Lung (tissue), 12 donors: ENCODE results near the gene NBAS. TPM values are rescaled to one million over a fixed set of nuclear protein-coding genes. Genes with fewer than 3 reads are reported as not detected.

Source experiments
- ATAC-seq: fragments of 200-7000 bp; cut with Tn5 transposase; one replicate; pipeline ENCODE4 v1.9.1; 2020; ENCODE audit warnings: moderate number of reproducible peaks; ENCODE audit not compliant: insufficient read depth, low FRiP score
- DNase-seq, 3 donors: peaks; one replicate each; pipeline ENCODE4 v3.0.0-alpha.2; 2013 to 2017
- H3K27ac ChIP-seq, 2 donors: one replicate each; pipeline ENCODE4 v1.5.1; 2013; ENCODE audit warnings: mild to moderate bottlenecking in 2 of 2, moderate library complexity in 2 of 2, control low read depth in 1 of 2, inconsistent platforms in 1 of 2, low read depth in 1 of 2, low read length in 1 of 2
- H3K27me3 ChIP-seq, 3 donors: one replicate each; pipeline ENCODE4 v1.5.1; 2013; ENCODE audit warnings: low read length in 2 of 3; ENCODE audit not compliant: control insufficient read depth in 3 of 3, insufficient read depth in 3 of 3
- H3K36me3 ChIP-seq, 4 donors: one replicate each; pipeline ENCODE4 v1.5.1; 2013; ENCODE audit warnings: low read length in 4 of 4, mild to moderate bottlenecking in 1 of 4, moderate library complexity in 1 of 4; ENCODE audit not compliant: control insufficient read depth in 4 of 4, insufficient read depth in 4 of 4
- H3K4me1 ChIP-seq, 5 donors: one replicate each; pipeline ENCODE4 v1.5.1; 2013; ENCODE audit warnings: low read length in 5 of 5, mild to moderate bottlenecking in 2 of 5, moderate library complexity in 1 of 5; ENCODE audit not compliant: control insufficient read depth in 5 of 5, insufficient read depth in 5 of 5
- H3K4me3 ChIP-seq: one replicate; pipeline ENCODE4 v1.5.1; 2013; ENCODE audit warnings: mild to moderate bottlenecking, control low read depth, moderate library complexity
- H3K9ac ChIP-seq, 2 donors: one replicate each; pipeline ENCODE4 v1.5.1; 2013; ENCODE audit warnings: low read length in 2 of 2, control low read depth in 1 of 2; ENCODE audit not compliant: insufficient read depth in 1 of 2
- H3K9me3 ChIP-seq, 4 donors: one replicate each; pipeline ENCODE4 v1.5.1; 2013; ENCODE audit warnings: low read length in 3 of 4, mild to moderate bottlenecking in 1 of 4, moderate library complexity in 1 of 4; ENCODE audit not compliant: control insufficient read depth in 4 of 4, insufficient read depth in 3 of 4
- CTCF ChIP-seq: IDR thresholded peaks from 2 replicates; pipeline ENCODE4 v1.5.1; 2012; ENCODE audit warnings: mild to moderate bottlenecking; ENCODE audit errors: control extremely low read depth, extremely low read depth
- WGBS, 2 donors: extraction: QIAGEN DNeasy Blood & Tissue Kit; methylation state at CpG; one replicate each; pipeline ENCODE4 v1.1.7; 2013; 5-methylcytosine and 5-hydroxymethylcytosine counted together
- polyA plus RNA-seq, 2 donors: library from polyadenylated mRNA; stranded (reverse); fragments of 200-250 nt; gene quantifications; one replicate each; pipeline ENCODE4 v1.2.1, GENCODE V29; 2013
- total RNA-seq, 2 donors: library from RNA; depleted of rRNA in 1 of 2; stranded (reverse); fragments of >200 nt in 1 of 2; gene quantifications; one replicate each; pipeline ENCODE4 v1.2.1, GENCODE V29; 2014 to 2021
- donor health status: control.
- donor health status: control.
- donor health status: Bipolar disorder and iron deficiency.
- donor health status: healthy.
- donor health status: DM: yes; HTN: yes; CAD: no.

Gene NBAS
- total and polyA plus RNA-seq, 4 donors, result 15.6 to 61.3 (median 35.4) TPM

GRCh38 chr2:15557887-15558311 lies 3.2 kb downstream of the NBAS start:
- Histone ChIP-seq H3K4me3 (no peak overlapping the region), H3K27me3 (no peaks in the 10 kb centered on the region), H3K9ac (no peak overlapping the region), H3K36me3 (peaks cover 0 to 8% (median 6%) of the 10 kb centered on the region in 4 donors), H3K9me3 (no peaks in the 10 kb centered on the region), H3K27ac (no peak overlapping the region), H3K4me1 (peaks cover 0 to 19% (median 5%) of the 10 kb centered on the region in 5 donors)
- no peak for TF ChIP-seq CTCF
- DNase-seq, result no peak
- ATAC-seq, result no peak
- 55 to 69% methylated on average over 5 of the region's 5 CpGs for WGBS, 2 donors

- no peak overlapping the region for H3K27ac ChIP-seq
- TF ChIP-seq CTCF, result no peak
- no peak for ATAC-seq
- no peaks in the 10 kb centered on the region for H3K27me3 ChIP-seq
- H3K9me3 ChIP-seq, result no peaks in the 10 kb centered on the region
- no peak overlapping the region for H3K9ac ChIP-seq
- peaks cover 0 to 16% (median 8%) of the 10 kb centered on the region in 4 donors for H3K36me3 ChIP-seq
- peaks cover 0 to 18% (median 2%) of the 10 kb centered on the region in 5 donors for H3K4me1 ChIP-seq
- no peak for DNase-seq
- WGBS, 2 donors, result 94% methylated on average over 4 of the region's 4 CpGs
- H3K4me3 ChIP-seq, result no peak overlapping the region
These were observed 4.7 kb downstream of the NBAS start for GRCh38 chr2:15556311-15556930.

GRCh38 chr2:15555760-15556193 lies 5.4 kb downstream of the NBAS start:
- no peak overlapping the region for H3K9ac ChIP-seq
- TF ChIP-seq CTCF, result no peak
- H3K27ac ChIP-seq, result no peak overlapping the region
- ATAC-seq (no peak), DNase-seq (no peak)
- H3K4me3 ChIP-seq, result no peak overlapping the region
- peaks cover 0 to 16% (median 10%) of the 10 kb centered on the region in 4 donors for H3K36me3 ChIP-seq
- H3K4me1 ChIP-seq, result peaks cover 0 to 18% (median 2%) of the 10 kb centered on the region in 5 donors
- no peaks in the 10 kb centered on the region for H3K9me3 ChIP-seq
- 91 to 92% methylated on average over 3 of the region's 3 CpGs for WGBS, 2 donors
- H3K27me3 ChIP-seq, result no peaks in the 10 kb centered on the region
